ENCODE results near the gene CEP170.

DNA sequence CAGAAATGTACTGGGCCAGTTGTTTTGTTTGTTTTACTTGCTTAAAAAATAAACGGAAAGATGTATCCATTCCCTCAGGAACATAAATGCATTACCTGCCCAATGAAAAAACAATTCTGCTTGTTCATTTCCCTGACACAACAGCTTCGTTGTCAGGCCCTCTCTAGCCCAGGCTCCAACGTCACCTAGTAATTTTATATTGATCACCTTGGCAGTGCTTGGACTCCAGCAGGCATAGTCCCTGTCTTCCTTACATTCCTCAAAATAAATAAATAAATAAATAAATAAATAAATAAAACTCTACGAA, 1.2 kb downstream of the CEP170 start:
- TF ChIP-seq, protein P1, sequence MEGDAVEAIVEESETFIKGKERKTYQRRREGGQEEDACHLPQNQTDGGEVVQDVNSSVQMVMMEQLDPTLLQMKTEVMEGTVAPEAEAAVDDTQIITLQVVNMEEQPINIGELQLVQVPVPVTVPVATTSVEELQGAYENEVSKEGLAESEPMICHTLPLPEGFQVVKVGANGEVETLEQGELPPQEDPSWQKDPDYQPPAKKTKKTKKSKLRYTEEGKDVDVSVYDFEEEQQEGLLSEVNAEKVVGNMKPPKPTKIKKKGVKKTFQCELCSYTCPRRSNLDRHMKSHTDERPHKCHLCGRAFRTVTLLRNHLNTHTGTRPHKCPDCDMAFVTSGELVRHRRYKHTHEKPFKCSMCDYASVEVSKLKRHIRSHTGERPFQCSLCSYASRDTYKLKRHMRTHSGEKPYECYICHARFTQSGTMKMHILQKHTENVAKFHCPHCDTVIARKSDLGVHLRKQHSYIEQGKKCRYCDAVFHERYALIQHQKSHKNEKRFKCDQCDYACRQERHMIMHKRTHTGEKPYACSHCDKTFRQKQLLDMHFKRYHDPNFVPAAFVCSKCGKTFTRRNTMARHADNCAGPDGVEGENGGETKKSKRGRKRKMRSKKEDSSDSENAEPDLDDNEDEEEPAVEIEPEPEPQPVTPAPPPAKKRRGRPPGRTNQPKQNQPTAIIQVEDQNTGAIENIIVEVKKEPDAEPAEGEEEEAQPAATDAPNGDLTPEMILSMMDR (IDR thresholded peaks at IDR 0.05 in 2 of 3, conservative IDR thresholded peaks at IDR 0.05 in 1 of 3; ENCODE audit: control insufficient read depth in 2 of 3, extremely low read depth in 1 of 3, insufficient read depth in 1 of 3, low read depth in 3 of 3, low read length in 3 of 3), result no peak
- TF ChIP-seq CHD2 (IDR thresholded peaks at IDR 0.05; ENCODE audit: borderline replicate concordance, low read depth, low read length) (no peak), MYC (IDR thresholded peaks at IDR 0.05; ENCODE audit: insufficient read depth, insufficient read length, insufficient replicate concordance, low read length, severe bottlenecking) (no peak), CHD1 (IDR thresholded peaks at IDR 0.05; ENCODE audit: low read depth, low read length) (no peak), ZSCAN29 (IDR thresholded peaks at IDR 0.05) (no peak), FOS (IDR thresholded peaks at IDR 0.05; ENCODE audit: borderline replicate concordance, extremely low read depth, insufficient read length) (no peak), LARP7 (IDR thresholded peaks at IDR 0.05) (no peak), BHLHE40 (IDR thresholded peaks at IDR 0.05; ENCODE audit: borderline replicate concordance in 1 of 2, low read depth in 2 of 2, low read length in 1 of 2) (no peak)
- TF ChIP-seq, protein P2, sequence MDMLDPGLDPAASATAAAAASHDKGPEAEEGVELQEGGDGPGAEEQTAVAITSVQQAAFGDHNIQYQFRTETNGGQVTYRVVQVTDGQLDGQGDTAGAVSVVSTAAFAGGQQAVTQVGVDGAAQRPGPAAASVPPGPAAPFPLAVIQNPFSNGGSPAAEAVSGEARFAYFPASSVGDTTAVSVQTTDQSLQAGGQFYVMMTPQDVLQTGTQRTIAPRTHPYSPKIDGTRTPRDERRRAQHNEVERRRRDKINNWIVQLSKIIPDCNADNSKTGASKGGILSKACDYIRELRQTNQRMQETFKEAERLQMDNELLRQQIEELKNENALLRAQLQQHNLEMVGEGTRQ (IDR thresholded peaks at IDR 0.05; ENCODE audit: borderline replicate concordance, low read depth, low read length), result no peak
- TF ChIP-seq, protein P3, sequence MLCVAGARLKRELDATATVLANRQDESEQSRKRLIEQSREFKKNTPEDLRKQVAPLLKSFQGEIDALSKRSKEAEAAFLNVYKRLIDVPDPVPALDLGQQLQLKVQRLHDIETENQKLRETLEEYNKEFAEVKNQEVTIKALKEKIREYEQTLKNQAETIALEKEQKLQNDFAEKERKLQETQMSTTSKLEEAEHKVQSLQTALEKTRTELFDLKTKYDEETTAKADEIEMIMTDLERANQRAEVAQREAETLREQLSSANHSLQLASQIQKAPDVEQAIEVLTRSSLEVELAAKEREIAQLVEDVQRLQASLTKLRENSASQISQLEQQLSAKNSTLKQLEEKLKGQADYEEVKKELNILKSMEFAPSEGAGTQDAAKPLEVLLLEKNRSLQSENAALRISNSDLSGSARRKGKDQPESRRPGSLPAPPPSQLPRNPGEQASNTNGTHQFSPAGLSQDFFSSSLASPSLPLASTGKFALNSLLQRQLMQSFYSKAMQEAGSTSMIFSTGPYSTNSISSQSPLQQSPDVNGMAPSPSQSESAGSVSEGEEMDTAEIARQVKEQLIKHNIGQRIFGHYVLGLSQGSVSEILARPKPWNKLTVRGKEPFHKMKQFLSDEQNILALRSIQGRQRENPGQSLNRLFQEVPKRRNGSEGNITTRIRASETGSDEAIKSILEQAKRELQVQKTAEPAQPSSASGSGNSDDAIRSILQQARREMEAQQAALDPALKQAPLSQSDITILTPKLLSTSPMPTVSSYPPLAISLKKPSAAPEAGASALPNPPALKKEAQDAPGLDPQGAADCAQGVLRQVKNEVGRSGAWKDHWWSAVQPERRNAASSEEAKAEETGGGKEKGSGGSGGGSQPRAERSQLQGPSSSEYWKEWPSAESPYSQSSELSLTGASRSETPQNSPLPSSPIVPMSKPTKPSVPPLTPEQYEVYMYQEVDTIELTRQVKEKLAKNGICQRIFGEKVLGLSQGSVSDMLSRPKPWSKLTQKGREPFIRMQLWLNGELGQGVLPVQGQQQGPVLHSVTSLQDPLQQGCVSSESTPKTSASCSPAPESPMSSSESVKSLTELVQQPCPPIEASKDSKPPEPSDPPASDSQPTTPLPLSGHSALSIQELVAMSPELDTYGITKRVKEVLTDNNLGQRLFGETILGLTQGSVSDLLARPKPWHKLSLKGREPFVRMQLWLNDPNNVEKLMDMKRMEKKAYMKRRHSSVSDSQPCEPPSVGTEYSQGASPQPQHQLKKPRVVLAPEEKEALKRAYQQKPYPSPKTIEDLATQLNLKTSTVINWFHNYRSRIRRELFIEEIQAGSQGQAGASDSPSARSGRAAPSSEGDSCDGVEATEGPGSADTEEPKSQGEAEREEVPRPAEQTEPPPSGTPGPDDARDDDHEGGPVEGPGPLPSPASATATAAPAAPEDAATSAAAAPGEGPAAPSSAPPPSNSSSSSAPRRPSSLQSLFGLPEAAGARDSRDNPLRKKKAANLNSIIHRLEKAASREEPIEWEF (IDR thresholded peaks at IDR 0.05; ENCODE audit: insufficient replicate concordance, low read depth, low read length), result no peak
